Left renal cortex interstitium (tissue), 4 donors: ENCODE results near the gene INSM1. TPM values are rescaled to one million over a fixed set of nuclear protein-coding genes. Genes with fewer than 3 reads are reported as not detected.
"Not testable (repeated sequence)": the region's sequence is repeated elsewhere in the genome, so short reads cannot be mapped to it uniquely, and the experiment has no call there.

Source experiments
- DNase-seq, 4 donors: peaks; one replicate each; pipeline ENCODE4 v3.0.0-alpha.2; 2013; ENCODE audit warnings: low read depth in 4 of 4, low spot score in 2 of 4, missing footprints in 1 of 4
- polyA plus RNA-seq, 4 donors: library from polyadenylated mRNA; unstranded; fragments of 120-200 nt; gene quantifications; one replicate each; pipeline ENCODE4 v1.2.1, GENCODE V29; 2013; ENCODE audit not compliant: insufficient read length in 4 of 4

INSM1 gene
- polyA plus RNA-seq = not detected

DNA sequence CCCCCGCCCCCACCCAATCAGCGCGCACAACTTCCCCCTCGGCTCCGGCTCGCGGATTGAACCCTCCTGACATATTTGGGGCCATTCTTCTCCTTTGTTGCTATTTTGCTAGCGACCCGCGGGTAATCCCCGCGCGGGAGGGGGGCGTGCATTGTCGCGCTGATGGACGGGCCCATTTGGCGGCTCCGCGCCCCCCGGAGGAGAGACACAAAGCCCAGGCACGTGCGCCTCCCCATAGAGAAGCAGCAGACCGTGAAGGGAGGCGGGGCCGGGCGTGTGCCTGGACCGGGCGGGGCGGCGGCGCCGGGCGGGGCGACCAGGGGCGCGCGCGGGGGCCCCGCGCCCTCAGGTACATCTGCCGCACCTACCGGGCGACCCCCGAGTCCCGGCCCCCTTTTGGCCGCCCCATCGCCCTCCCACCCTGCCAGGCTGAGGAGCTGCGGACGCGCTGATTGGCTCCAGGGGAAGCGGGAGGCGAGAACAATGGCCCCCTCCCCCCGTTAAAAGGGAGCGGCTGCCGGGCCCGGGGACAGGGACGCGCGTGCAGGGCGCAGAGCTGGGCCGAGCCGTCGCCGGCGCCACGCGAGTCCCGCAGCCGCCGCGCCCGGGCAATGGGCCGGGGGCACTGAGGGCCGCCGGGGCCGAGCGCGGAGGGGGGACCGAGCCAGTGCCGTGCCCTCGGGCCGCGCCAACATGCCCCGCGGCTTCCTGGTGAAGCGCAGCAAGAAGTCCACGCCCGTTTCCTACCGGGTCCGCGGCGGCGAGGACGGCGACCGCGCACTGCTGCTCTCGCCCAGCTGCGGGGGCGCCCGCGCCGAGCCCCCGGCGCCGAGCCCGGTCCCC, at the start of gene INSM1:
Gene INSM1, plus strand, starts transcription at position 530 of the 843 bp plus-strand sequence. Its CDS starts 164 bp downstream, at position 694.
- no peak for DNase-seq

- DNase-seq = no peak
These were observed 49.3 kb upstream of the INSM1 start for GRCh38 chr20:20318365-20319161.

DNA sequence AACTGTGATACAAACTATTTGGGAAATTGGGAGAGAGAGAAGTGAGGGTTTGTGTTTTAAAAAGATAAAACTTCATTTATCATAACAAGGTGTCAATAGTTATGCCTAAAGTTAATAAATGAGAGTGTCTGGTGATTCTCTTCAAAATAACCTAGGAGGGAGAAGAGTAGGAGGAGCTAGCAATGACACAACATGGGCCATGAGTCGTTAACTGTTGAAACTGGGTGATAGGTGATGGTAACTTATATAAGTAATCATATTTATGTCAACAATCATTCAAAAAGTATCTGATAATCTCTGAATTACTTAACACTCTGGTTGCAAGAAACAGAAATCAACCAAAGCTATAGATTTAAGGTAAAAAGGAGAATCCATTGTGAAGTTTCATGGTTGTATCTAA, 46.8 kb upstream of the INSM1 start:
- DNase-seq = no peak

DNA sequence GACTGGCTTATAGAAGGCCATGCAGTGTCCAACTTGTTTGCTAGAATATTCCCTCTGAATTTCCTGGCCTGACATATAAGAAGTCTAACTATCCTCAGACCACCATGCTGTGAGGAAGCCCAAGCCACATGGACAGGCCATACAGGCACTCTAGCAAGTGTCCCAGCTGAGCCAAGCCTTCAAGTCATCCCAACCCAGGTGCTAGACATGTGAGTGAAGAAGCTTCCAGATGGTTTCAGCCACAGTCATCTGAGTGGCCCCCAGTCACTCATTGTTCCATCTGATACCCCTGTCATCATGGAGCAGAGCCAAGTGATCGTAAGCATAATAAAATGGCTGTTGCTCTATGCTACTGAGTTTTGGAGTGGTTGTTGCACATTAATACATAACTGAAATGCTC, 46.0 kb upstream of the INSM1 start:
- no peak for DNase-seq

- no peak for DNase-seq
These were observed 45.0 kb upstream of the INSM1 start for GRCh38 chr20:20322912-20323311.

DNA sequence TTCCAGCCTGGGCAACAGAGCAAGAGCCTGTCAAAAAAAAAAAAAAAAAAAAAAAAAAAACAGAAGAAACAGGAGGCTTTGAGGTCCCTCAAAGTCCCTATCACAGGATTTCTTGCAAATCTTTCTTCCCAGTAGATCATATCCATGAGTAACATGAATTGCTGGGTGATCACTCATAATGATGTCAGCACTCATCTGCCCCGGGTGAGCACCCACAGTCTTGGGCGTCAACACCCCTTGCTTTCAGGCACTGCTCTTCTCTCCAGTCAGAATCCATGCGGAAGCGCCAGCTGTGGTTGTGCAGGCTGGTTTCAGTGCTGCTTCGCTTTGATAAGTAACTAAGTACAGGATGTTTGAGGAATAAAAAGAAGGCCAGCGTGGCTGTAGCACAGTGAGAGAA, 40.2 kb upstream of the INSM1 start:
- DNase-seq = no peak

DNA sequence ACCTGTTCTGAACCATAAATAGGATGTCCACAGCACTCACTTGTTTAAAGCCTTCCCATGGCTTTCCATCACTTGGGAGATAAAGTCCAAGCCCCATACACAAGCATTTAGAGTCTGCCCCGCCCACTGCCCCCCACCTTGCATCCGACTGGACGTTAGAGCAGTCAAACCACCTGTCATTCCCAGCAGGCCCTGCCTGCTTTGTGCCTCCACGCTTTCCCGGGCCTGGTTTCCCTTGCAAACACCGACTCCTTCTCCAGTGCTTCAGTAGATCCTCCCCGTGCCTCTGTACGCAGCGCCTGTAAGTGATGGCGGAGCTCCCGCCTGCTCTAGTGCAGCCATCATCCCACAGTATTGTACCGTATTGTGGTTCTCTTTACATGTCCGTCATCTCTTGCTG, 38.3 kb upstream of the INSM1 start:
- DNase-seq = no peak

- no peak for DNase-seq
These were observed 36.7 kb upstream of the INSM1 start for GRCh38 chr20:20331156-20331555.

DNA sequence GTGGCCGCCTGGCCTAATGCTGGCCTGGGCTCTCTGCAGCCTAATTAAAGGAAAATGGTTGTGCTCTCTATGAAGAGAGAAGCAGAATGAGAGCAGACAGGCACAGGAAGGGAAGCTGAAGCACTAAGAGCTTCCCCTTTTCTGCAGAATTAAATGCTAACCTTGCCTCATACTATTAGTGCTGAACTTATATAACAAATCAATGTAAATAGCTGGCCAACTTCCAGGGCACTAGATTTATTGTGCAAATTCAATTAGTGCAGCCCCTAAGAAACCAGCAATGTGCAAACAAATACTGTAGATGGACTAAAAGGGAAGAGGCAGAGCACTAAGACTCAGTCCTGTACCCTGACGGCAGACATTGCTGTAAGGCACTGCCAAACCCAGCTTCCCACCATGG, 36.1 kb upstream of the INSM1 start:
- DNase-seq = no peak

- no peak for DNase-seq
These were observed 34.0 kb upstream of the INSM1 start for GRCh38 chr20:20333866-20334265.

DNA sequence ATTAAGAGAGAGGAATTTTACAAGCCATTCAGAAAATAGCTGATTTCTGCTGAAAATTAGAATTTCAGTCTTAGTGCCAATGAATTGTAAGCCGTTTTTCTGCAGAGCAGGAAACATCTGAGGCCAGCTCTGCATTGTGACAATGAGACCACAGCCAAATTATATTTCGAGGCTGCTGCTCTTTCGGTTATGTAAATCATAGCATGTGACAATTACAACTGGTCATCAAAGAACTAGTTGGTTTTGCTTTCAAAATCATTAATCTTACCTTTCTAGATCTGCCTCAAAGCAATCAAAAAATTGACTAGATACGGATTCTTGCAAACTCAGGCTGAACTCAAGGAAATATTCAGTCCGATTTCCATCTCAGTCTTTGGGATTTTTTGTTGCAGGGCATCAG, 33.4 kb upstream of the INSM1 start:
- DNase-seq = no peak

DNA sequence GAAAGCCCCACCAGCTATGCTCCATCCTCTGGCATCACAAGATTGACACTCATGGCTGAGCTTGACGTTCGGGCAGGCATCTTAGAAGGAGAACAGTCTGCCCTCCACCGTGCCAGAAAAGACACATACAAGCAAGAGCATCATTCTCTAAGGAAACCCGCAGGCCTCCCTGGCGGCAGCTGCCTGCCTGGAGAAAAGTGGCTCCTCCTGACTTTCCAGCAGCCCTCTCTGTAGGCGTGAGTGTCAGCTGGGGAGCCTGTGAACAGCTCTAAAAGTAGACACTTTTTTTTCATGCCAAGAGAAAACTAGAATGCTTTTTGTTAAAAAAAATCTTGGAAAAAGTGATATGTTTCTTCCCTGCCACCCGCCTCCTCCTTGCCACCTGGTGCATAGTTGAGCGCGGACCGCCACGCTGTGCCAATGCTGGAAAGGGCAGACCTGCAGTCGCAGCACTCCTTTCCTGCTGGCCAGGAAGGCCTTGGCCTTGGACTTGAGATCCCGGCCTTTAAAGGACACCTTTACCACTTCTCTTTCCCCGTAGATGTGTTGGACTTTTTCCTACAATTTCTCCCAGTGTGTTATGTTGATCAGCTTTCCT, 29.7 kb upstream of the INSM1 start:
- DNase-seq = no peak

GRCh38 chr20:20340443-20340842, 27.5 kb upstream of the INSM1 start:
- DNase-seq = no peak

- no peak for DNase-seq
These were observed 26.5 kb upstream of the INSM1 start for GRCh38 chr20:20341371-20341770.

GRCh38 chr20:20342066-20342465, 25.8 kb upstream of the INSM1 start:
- DNase-seq = no peak

- DNase-seq = no peak
These were observed 24.0 kb upstream of the INSM1 start for GRCh38 chr20:20343932-20344331.

DNA sequence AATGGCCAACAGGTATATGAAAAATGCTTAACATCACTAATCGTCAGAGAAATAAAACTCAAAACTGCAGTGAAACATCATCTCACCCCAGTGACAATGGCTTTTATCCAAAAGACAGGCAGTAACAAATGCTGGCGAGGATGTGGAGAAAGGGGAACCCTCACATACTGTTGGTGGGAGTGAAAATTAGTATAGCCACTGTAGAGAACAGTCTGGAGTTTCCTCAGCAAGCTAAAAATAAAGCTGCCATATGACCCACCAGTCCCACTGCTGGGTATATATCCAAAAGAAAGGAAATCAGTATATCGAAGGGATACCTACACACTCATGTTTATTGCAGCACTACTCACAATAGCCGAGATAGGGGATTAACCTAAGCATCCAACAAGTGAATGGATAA, 23.4 kb upstream of the INSM1 start:
- DNase-seq = no peak

- no peak for DNase-seq
These were observed 14.3 kb upstream of the INSM1 start for GRCh38 chr20:20353576-20353975.

DNA sequence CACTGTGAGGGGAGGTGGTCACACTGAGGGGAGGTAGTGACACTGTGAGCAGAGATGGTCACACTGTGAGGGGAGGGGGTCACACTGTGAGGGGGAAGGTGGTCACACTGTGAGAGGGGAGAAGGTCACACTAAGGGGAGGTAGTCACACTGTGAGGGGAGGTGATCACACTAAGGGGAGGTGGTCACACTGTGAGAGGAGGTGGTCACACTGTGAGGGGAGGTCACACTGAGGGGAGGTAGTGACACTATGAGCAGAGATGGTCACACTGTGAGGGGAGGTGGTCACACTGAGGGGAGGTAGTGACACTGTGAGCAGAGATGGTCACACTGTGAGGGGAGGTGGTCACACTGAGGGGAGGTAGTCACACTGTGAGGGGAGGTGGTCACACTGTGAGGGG, 12.4 kb upstream of the INSM1 start:
- not testable (repeated sequence) for DNase-seq

DNA sequence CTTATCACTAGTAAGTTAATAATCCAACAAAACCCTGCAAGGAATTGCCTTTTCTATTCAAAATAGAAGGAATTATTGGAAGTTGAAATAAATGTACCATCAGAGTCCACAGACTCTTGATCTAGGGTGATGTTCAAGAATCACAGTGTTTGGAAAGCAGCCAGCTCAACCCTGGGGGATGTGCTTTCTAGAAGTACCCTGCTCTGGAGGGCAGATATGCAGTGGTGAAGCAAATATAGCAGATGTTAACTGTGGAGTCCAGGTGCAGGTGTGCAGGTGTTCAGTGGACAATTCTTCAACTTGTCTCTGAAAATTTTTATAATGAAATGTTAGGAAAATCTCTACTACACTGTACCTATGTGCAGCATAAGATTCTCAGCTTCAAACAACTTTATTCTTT, 9.1 kb upstream of the INSM1 start:
- no peak for DNase-seq

DNA sequence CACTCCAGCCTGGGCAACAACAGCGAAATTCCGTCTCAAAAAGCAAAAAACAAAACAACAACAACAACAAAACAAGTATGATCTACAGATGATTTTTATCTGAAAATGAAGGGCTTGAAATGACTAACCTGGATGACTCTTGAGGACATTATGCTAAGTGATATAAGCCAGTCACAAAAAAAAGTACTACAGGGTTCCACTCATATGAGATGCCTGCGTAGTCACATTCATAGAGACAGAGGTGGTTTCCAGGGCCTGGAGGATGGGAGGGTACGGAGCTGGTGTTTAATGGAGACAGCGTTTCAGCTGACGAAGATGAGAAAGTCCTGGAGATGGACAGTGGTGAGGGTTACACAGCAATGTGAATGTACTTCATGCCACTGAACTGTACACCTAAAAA, 8.3 kb upstream of the INSM1 start:
- no peak for DNase-seq
